Gastrocnemius medialis (tissue), 4 donors: Measurements from ENCODE around the gene STS. TPM values are rescaled to one million over a fixed set of nuclear protein-coding genes. Genes with fewer than 3 reads are reported as not detected.

Experiments used
- ATAC-seq, 2 donors: fragments of 150-250 bp; one replicate each; pipeline ENCODE4 v1.9.1; 2016
- DNase-seq, 2 donors: peaks; one replicate each; pipeline ENCODE4 v3.0.0-alpha.2; 2019
- H3K27ac ChIP-seq, 4 donors: fragments of 200-600 bp; sonication (generic); 1 replicate in 1 of 4; 2 replicates in 3 of 4; pipeline ENCODE4 v1.5.1; 2016 to 2018; ENCODE audit warnings: mild to moderate bottlenecking in 2 of 4, moderate library complexity in 1 of 4
- H3K27me3 ChIP-seq, 3 donors: fragments of 200-600 bp; sonication (generic) in 2 of 3; 1 replicate in 1 of 3; 2 replicates in 2 of 3; pipeline versions ENCODE4 v1.5.1 to v1.6.0; 2016 to 2019; ENCODE audit warnings: mild to moderate bottlenecking in 1 of 3, moderate library complexity in 1 of 3
- H3K36me3 ChIP-seq, 2 donors: fragments of 200-600 bp; sonication (generic) in 1 of 2; one replicate each; pipeline ENCODE4 v1.5.1; 2017 to 2018
- H3K4me1 ChIP-seq, 2 donors: fragments of 200-600 bp; sonication (generic) in 1 of 2; one replicate each; pipeline ENCODE4 v1.5.1; 2016 to 2017; ENCODE audit warnings: mild to moderate bottlenecking in 2 of 2
- H3K4me3 ChIP-seq, 4 donors: fragments of 200-600 bp; sonication (generic) in 3 of 4; 1 replicate in 1 of 4; 2 replicates in 3 of 4; pipeline ENCODE4 v1.5.1; 2016 to 2019; ENCODE audit warnings: mild to moderate bottlenecking in 2 of 4
- H3K9me3 ChIP-seq, 3 donors: fragments of 200-600 bp; sonication (generic) in 2 of 3; 1 replicate in 1 of 3; 2 replicates in 2 of 3; pipeline ENCODE4 v1.5.1; 2016 to 2019
- CTCF ChIP-seq, 5 experiments: fragments of 450-650 bp in 3 of 5; fragments of 200-600 bp in 2 of 5; sonication (generic) in 2 of 5; IDR thresholded peaks in 4 of 5; conservative IDR thresholded peaks in 1 of 5; 1 replicate in 4 of 5; 2 replicates in 1 of 5; pipeline ENCODE4 v1.5.1; 2016 to 2019; ENCODE audit warnings: antibody characterized with exemption in 5 of 5, mild to moderate bottlenecking in 3 of 5, moderate library complexity in 3 of 5
- POLR2A ChIP-seq, 2 donors: fragments of 450-650 bp; IDR thresholded peaks; one replicate each; pipeline ENCODE4 v1.6.1; 2017; ENCODE audit warnings: antibody characterized with exemption in 2 of 2, mild to moderate bottlenecking in 2 of 2, moderate library complexity in 2 of 2
- in situ Hi-C, 4 donors: fragments of 200-750 bp; cut with MboI; loops; one replicate each; pipeline versions ENCODE4 v1.15.0 to v1.8.0; 2017; ENCODE audit warnings: low sequenced_read_pairs in 4 of 4
- intact Hi-C: fragments of 100-400 bp; cut with DNase I; formaldehyde crosslinking; loops from one replicate; pipeline ENCODE4 v1.15.1; 2023; ENCODE audit warnings: low total_unique reads
- total RNA-seq, 4 donors: library from RNA; depleted of rRNA; stranded (reverse); fragments of >200 nt; gene quantifications; one replicate each; pipeline versions ENCODE4 v1.1.0 to v1.2.3, GENCODE V29; 2016

STS gene
- total RNA-seq, 4 donors from 2014 or later = 1.7 to 6.7 (median 4.4) TPM

- Histone ChIP-seq H3K4me3 (no peak overlapping the region), H3K4me1 (no peaks in the 10 kb centered on the region), H3K27ac (no peak overlapping the region), H3K36me3 (no peaks in the 10 kb centered on the region), H3K9me3 (no peaks in the 10 kb centered on the region), H3K27me3 (no peaks in the 10 kb centered on the region)
- no peak for TF ChIP-seq CTCF (IDR thresholded peaks at IDR 0.05 in 4 of 5, conservative IDR thresholded peaks at IDR 0.05 in 1 of 5)
- no peak for TF ChIP-seq POLR2A (IDR thresholded peaks at IDR 0.05)
- ATAC-seq (no peak), DNase-seq (no peak)
- in situ Hi-C loops = no loop called here
- intact Hi-C loops = no loop called here
Measured at GRCh38 chrX:7159149-7159861, 11.8 kb downstream of the STS start.

- TF ChIP-seq CTCF (IDR thresholded peaks at IDR 0.05 in 4 of 5, conservative IDR thresholded peaks at IDR 0.05 in 1 of 5) (no peak), POLR2A (IDR thresholded peaks at IDR 0.05) (no peak)
- ATAC-seq = no peak
Measured at GRCh38 chrX:7163146-7163677, 15.7 kb downstream of the STS start.

GRCh38 chrX:7164174-7164573 is 16.7 kb downstream of the STS start:
- Histone ChIP-seq H3K4me3 (no peak overlapping the region), H3K36me3 (no peaks in the 10 kb centered on the region), H3K27ac (no peak overlapping the region), H3K9me3 (no peaks in the 10 kb centered on the region), H3K4me1 (no peaks in the 10 kb centered on the region), H3K27me3 (no peaks in the 10 kb centered on the region)
- DNase-seq (no peak), ATAC-seq (no peak)
- intact Hi-C loops (no loop called here), in situ Hi-C loops (no loop called here)
- no peak for TF ChIP-seq CTCF (IDR thresholded peaks at IDR 0.05 in 4 of 5, conservative IDR thresholded peaks at IDR 0.05 in 1 of 5)
- no peak for TF ChIP-seq POLR2A (IDR thresholded peaks at IDR 0.05)

More at GRCh38 chrX:7163146-7163677, 15.7 kb downstream of the STS start:
- Histone ChIP-seq H3K27ac (no peak overlapping the region), H3K9me3 (no peaks in the 10 kb centered on the region), H3K27me3 (no peaks in the 10 kb centered on the region), H3K36me3 (no peaks in the 10 kb centered on the region), H3K4me1 (no peaks in the 10 kb centered on the region), H3K4me3 (no peak overlapping the region)
- DNase-seq = no peak
- intact Hi-C loops = no loop called here
- in situ Hi-C loops = no loop called here

GRCh38 chrX:7168371-7168770 is 20.9 kb downstream of the STS start:
- DNase-seq (no peak), ATAC-seq (no peak)
- intact Hi-C loops (no loop called here), in situ Hi-C loops (no loop called here)
- Histone ChIP-seq H3K9me3 (no peaks in the 10 kb centered on the region), H3K4me3 (no peak overlapping the region), H3K4me1 (no peaks in the 10 kb centered on the region), H3K27ac (no peak overlapping the region), H3K36me3 (no peaks in the 10 kb centered on the region), H3K27me3 (no peaks in the 10 kb centered on the region)
- TF ChIP-seq CTCF (IDR thresholded peaks at IDR 0.05 in 4 of 5, conservative IDR thresholded peaks at IDR 0.05 in 1 of 5) = no peak
- no peak for TF ChIP-seq POLR2A (IDR thresholded peaks at IDR 0.05)
